Measurements from ENCODE around the gene UBA52.

- TF ChIP-seq FOXK2 (IDR thresholded peaks at IDR 0.05) = no peak
- TF ChIP-seq BHLHE40 (IDR thresholded peaks at IDR 0.05; ENCODE audit: borderline replicate concordance) = no peak
- TF ChIP-seq LEF1 (IDR thresholded peaks at IDR 0.05; ENCODE audit: borderline replicate concordance) = no peak
- TF ChIP-seq SP1 (IDR thresholded peaks at IDR 0.05) = no peak
- TF ChIP-seq TARDBP (IDR thresholded peaks at IDR 0.05) = no peak
Observed at GRCh38 chr19:18606281-18607225, 34.9 kb downstream of the UBA52 start, which contains the start of gene CRLF1.

All from HEK293T (cell line).